Upper lobe of left lung (tissue), 6 donors: ENCODE results near the gene GSTM2. TPM values are rescaled to one million over a fixed set of nuclear protein-coding genes. Genes with fewer than 3 reads are reported as not detected.

Experiments
- ATAC-seq, 2 donors: fragments of 200-7000 bp; cut with Tn5 transposase; one replicate each; pipeline ENCODE4 v1.9.1; 2022; ENCODE audit warnings: mild to moderate bottlenecking in 2 of 2, moderate library complexity in 2 of 2; ENCODE audit not compliant: low FRiP score in 2 of 2
- DNase-seq, 2 donors: peaks; one replicate each; pipeline ENCODE4 v3.0.0-alpha.2; 2019 to 2020
- H3K27ac ChIP-seq, 4 donors: fragments of 200-600 bp; sonication (generic); one replicate each; pipeline ENCODE4 v1.5.1; 2016 to 2019
- H3K27me3 ChIP-seq, 4 donors: fragments of 200-600 bp; sonication (generic); one replicate each; pipeline ENCODE4 v1.5.1; 2017 to 2019
- H3K36me3 ChIP-seq, 4 donors: fragments of 200-600 bp; sonication (generic); one replicate each; pipeline ENCODE4 v1.5.1; 2016 to 2019
- H3K4me1 ChIP-seq, 4 donors: fragments of 200-600 bp; sonication (generic); one replicate each; pipeline ENCODE4 v1.5.1; 2018 to 2019
- H3K4me3 ChIP-seq, 4 donors: fragments of 200-600 bp; sonication (generic); one replicate each; pipeline ENCODE4 v1.5.1; 2017 to 2019; ENCODE audit warnings: mild to moderate bottlenecking in 2 of 4, moderate library complexity in 1 of 4
- H3K9me3 ChIP-seq, 4 donors: fragments of 200-600 bp; sonication (generic); one replicate each; pipeline ENCODE4 v1.5.1; 2018 to 2019
- CTCF ChIP-seq, 6 experiments: fragments of 450-650 bp in 4 of 6; fragments of 200-600 bp in 2 of 6; sonication (generic) in 2 of 6; IDR thresholded peaks; one replicate each; pipeline ENCODE4 v1.5.1; 2016 to 2019; ENCODE audit warnings: antibody characterized with exemption in 6 of 6
- EP300 ChIP-seq, 4 donors: sonication (generic); formaldehyde crosslinking; IDR thresholded peaks; one replicate each; pipeline ENCODE4 v1.5.1; 2017; ENCODE audit warnings: antibody characterized with exemption in 4 of 4, control low read depth in 2 of 4
- POLR2A ChIP-seq, 4 donors: fragments of 450-650 bp; IDR thresholded peaks; one replicate each; pipeline ENCODE4 v1.5.1; 2016 to 2017; ENCODE audit warnings: antibody characterized with exemption in 4 of 4, mild to moderate bottlenecking in 2 of 4
- POLR2AphosphoS5 ChIP-seq, 2 donors: sonication (generic); formaldehyde crosslinking; IDR thresholded peaks; one replicate each; pipeline ENCODE4 v1.5.1; 2017; ENCODE audit warnings: antibody characterized with exemption in 2 of 2
- WGBS, 2 donors: methylation state at CpG; one replicate each; pipeline ENCODE4 v1.1.5; 2017 to 2018; 5-methylcytosine and 5-hydroxymethylcytosine counted together
- total RNA-seq, 6 donors: library from RNA; depleted of rRNA in 4 of 6; stranded (reverse); fragments of >200 nt in 4 of 6; gene quantifications; one replicate each; pipeline versions ENCODE4 v1.1.0 to v1.2.1, GENCODE V29; 2016 to 2021
- donor health status: DM: no; HTN: no; CAD: no; lungs with moderate emphysema.
- donor health status: DM: no; HTN: yes; CAD: no; lungs with severe emphysema.

The GSTM2 gene
- total RNA-seq: 100 to 1,000 TPM in 1 of 6 donors, 10 to 100 TPM in 5; 19.0 to 263 (median 31.6) TPM

GRCh38 chr1:109667452-109668122 is at the start of gene GSTM2:
GSTM2 (plus strand) TSS chr1:109668057; CDS start chr1:109668116, 59 bp downstream.
- H3K9me3 ChIP-seq: no peaks in the 10 kb centered on the region
- H3K4me3 ChIP-seq: peak within 1 kb of the TSS; percentile 33 to 63 (median 58)
- TF ChIP-seq POLR2AphosphoS5 (IDR thresholded peaks at IDR 0.05) (peak in 1 of 2 donors; percentile 11), POLR2A (IDR thresholded peaks at IDR 0.05) (peak in 1 of 4 donors; percentile 16), CTCF (IDR thresholded peaks at IDR 0.05) (no peak), EP300 (IDR thresholded peaks at IDR 0.05) (no peak)
- DNase-seq (peak; percentile 95 to 98), ATAC-seq (peak; percentile 97 to 100)
- H3K27me3 ChIP-seq: no peaks in the 10 kb centered on the region
- peaks cover 7 to 16% (median 10%) of the 10 kb centered on the region in 4 donors for H3K4me1 ChIP-seq
- peaks cover 0 to 3% (median 0%) of the 10 kb centered on the region in 4 donors for H3K36me3 ChIP-seq
- peak within 1 kb of the TSS in 3 of 4 donors; percentile 9 to 53 (median 46) for H3K27ac ChIP-seq
- WGBS, 2 donors: 7 to 16% methylated on average over 17 to 22 of the region's 22 CpGs

- TF ChIP-seq POLR2AphosphoS5 (IDR thresholded peaks at IDR 0.05): no peak
- TF ChIP-seq CTCF (IDR thresholded peaks at IDR 0.05): no peak
- TF ChIP-seq POLR2A (IDR thresholded peaks at IDR 0.05): no peak
- TF ChIP-seq EP300 (IDR thresholded peaks at IDR 0.05): no peak
- Histone ChIP-seq H3K27ac (peak overlapping the region; percentile 86 to 93 (median 88)), H3K27me3 (no peaks in the 10 kb centered on the region), H3K9me3 (no peaks in the 10 kb centered on the region), H3K4me1 (peaks cover 37 to 76% (median 63%) of the 10 kb centered on the region in 4 donors), H3K4me3 (peak overlapping the region; percentile 49 to 90 (median 74)), H3K36me3 (no peaks in the 10 kb centered on the region)
- WGBS, 2 donors: 42 to 51% methylated on average over 9 of the region's 9 CpGs
- DNase-seq (peak in 1 of 2 donors; percentile 21), ATAC-seq (no peak)
Measured at GRCh38 chr1:109618661-109619575, 48.9 kb upstream of the GSTM2 start.

GRCh38 chr1:109619576-109620400 is 48.1 kb upstream of the GSTM2 start, which contains the start of the genes AMPD2 and GNAT2:
AMPD2 (plus strand) TSS chr1:109619837; CDS start chr1:109621176, 1,339 bp downstream.
GNAT2 (minus strand) TSS chr1:109619616; CDS start chr1:109612870, 6,746 bp downstream.
- ATAC-seq (peak; percentile 59 to 84), DNase-seq (peak; percentile 90 to 93)
- TF ChIP-seq POLR2A (IDR thresholded peaks at IDR 0.05) (peak in 2 of 4 donors; percentile 15 to 68), POLR2AphosphoS5 (IDR thresholded peaks at IDR 0.05) (peak; percentile 64 to 82), CTCF (IDR thresholded peaks at IDR 0.05) (no peak), EP300 (IDR thresholded peaks at IDR 0.05) (no peak)
- peaks cover 46 to 82% (median 68%) of the 10 kb centered on the region in 4 donors for H3K4me1 ChIP-seq
- peak within 1 kb of the TSS; percentile 86 to 93 (median 88) for H3K27ac ChIP-seq
- 0% methylated on average over 18 to 30 of the region's 47 CpGs for WGBS, 2 donors
- H3K27me3 ChIP-seq: no peaks in the 10 kb centered on the region
- H3K4me3 ChIP-seq: peak within 1 kb of the TSS; percentile 49 to 90 (median 74)
- no peaks in the 10 kb centered on the region for H3K36me3 ChIP-seq
- H3K9me3 ChIP-seq: no peaks in the 10 kb centered on the region

GRCh38 chr1:109620401-109620791 is 47.5 kb upstream of the GSTM2 start:
- Histone ChIP-seq H3K9me3 (no peaks in the 10 kb centered on the region), H3K4me3 (peak overlapping the region; percentile 49 to 90 (median 74)), H3K36me3 (no peaks in the 10 kb centered on the region), H3K4me1 (peaks cover 47 to 77% (median 66%) of the 10 kb centered on the region in 4 donors), H3K27ac (peak overlapping the region; percentile 86 to 93 (median 88)), H3K27me3 (no peaks in the 10 kb centered on the region)
- WGBS, 2 donors: 0% methylated on average over 7 to 9 of the region's 9 CpGs
- peak in 1 of 2 donors; percentile 59 for DNase-seq
- peak; percentile 6 to 42 for ATAC-seq
- TF ChIP-seq EP300 (IDR thresholded peaks at IDR 0.05) (no peak), POLR2A (IDR thresholded peaks at IDR 0.05) (no peak), CTCF (IDR thresholded peaks at IDR 0.05) (no peak), POLR2AphosphoS5 (IDR thresholded peaks at IDR 0.05) (no peak)
